ENCODE data around the gene TLR6.

The TLR6 gene

GRCh38 chr4:38867478-38868058 lies 11.0 kb upstream of the TLR6 start, which contains the start of gene FAM114A1:
Gene FAM114A1 (plus strand): TSS chr4:38867806. CDS start chr4:38878079, 10,273 bp downstream.
- no peak for DNase-seq

DNA sequence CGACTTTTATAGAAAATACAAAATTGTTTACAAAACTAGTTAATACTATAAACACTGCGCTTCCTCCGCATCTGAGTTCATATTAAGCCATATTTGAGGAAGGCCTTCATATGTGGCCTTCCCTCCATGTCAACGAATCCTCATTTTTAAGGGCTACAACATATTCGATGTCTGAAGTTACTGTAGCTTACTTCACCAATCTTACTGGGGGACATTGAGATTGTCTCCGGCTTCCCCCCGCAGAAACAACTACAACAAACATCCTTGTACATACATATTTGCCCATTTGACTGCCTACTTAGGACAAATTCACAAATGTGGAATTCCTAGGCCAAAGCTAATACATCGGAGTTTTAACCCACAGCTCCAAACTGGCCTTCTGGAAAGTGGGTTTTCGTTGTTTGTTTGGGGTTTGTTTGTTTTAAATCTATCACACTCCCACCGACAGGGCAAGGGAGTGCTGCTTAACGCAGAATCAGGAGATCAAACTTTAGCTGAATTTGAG lies 10.4 kb upstream of the TLR6 start:
- no peak for DNase-seq

GRCh38 chr4:38865445-38865844 lies 8.8 kb upstream of the TLR6 start:
- no peak for DNase-seq

DNA sequence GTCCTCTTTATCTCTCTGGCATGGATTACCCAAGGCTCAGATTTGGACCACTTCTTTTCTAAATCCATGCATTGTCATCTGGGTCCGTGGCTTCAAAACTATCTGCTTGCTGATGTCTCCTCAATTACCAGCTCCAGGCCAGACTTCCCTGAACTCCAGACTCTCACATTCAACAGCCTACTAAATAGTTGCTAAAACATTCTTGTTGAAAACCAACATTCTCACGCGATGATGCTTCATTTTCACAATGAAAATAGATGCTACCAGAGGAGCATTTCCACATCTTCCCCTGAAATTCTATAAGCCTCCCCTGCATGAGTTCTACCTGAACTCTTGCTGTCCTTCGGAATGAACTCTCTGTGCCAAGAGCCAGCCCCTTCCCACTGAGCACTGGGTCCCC lies 5.2 kb upstream of the TLR6 start:
- DNase-seq, result no peak

DNA sequence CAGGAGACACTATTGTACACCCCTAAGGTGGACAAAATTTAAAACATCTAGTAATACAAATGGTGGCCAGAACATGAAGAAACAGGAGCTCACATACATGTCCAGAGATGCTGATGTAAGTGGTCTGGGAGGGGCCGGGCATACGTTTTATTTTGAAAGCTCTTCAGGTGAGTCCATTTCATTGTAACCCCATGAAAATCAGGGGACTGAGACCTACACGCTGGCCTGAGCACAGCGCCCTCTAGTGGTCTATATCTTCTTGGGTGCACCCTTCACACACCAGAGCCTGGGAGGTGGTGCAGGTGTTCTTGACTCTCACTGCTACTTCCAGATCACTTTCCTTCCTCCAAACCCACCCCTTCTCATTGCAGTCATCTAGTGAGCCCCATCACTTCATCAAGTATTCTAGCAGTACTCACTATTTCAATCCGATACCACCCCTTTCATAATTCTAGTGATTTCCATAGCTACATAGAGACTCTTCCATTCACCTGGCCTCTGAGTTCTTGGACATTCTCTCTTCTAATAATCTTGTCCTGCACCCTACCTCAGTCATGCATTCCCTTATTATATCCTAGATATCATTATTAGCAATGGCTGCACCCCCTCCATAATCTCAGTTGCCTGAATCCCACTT lies 4.3 kb upstream of the TLR6 start:
- DNase-seq, result peak; percentile 32

DNA sequence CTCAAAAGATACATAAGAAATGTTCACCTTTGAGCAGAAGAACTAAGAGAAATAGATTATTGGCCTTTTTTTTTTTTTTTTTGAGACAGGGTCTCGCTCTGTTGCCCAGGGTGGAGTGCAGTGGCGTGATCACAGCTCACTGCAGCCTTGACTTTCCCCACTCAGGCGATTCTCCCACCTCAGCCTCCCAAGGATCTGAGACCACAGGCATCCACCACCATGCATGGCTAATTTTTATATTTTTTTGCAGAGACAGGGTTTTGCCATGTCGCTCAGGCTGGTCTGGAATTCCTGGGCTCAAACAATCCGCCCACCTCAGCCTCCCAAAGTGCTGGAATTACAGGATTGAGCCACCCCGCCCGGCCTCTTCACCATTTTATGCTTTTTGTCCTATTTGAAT lies 2.9 kb upstream of the TLR6 start:
- no peak for DNase-seq

- DNase-seq, result no peak
Observed at GRCh38 chr4:38858097-38858420, 1.4 kb upstream of the TLR6 start.

DNA sequence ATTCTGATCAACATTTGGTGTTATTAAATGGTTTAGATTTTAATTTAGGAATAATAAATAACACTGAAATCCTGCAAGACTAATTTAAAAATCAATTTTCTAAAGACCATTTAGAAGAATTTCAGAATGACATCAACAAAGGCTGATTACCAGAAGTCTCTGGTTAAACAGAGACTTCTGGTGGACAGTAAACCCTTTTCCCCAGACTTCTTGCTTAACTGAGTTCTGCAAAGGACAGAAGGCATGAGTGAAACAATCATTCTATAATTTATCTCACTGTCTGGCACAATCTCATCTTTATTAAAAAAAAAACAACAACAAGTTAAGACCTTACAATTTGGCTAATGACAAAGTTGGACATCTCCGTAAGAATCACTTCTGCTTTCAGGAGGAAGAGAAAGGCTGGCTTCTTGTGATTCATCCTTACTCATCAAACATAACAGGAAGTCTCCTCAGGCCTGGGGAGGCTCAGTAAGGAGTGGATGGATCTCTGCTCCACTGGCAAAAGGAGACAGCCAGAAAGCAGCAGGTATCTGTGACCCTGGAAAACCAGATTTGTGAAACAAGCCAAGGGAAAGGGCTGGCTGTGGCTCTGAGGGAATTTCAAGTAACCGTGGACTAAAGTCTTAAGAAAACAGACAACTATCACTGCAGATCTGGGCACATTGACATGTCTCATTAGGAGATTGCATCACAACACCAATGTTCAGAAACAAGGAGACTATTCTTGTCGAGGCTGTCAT lies 908 bp upstream of the TLR6 start:
- DNase-seq, result peak; percentile 46

DNA sequence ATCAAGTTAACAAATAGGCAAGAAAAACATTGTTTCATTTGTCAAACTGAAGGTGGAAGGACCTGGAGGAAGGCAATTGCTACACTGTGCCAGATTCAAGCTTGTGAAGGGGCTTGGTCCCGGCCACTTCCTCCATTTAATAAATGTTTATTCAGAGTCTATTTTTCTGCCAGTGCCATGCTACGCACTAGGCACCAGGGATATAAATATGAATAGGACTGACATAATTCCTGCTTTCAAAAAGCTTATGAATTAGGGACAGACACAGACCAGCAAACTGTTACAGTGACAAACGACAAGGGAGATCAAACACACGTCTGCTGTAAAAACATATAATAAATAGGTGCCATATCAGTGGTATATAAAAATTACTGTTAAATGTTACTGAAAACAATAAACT lies 571 bp downstream of the TLR6 start:
- no peak for DNase-seq

DNA sequence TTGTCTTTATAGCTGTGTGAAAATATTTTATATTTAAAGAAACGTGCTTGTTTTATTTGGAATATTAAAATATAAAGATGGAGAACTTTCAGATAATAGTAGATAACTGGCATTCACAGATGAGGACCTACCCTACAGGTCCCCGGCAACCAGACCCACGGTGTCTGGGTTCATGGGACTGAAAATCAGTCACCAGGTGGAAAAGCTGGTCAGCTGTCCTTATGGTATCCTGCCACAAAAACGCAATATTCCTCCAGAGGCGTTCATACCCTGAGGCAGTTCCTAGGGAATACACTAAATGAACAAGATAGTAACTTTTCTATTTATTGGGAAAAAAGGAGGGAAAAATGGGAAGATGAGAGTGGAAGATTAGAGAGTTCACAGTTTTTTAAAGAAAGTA lies 1.2 kb downstream of the TLR6 start:
- DNase-seq, result no peak

DNA sequence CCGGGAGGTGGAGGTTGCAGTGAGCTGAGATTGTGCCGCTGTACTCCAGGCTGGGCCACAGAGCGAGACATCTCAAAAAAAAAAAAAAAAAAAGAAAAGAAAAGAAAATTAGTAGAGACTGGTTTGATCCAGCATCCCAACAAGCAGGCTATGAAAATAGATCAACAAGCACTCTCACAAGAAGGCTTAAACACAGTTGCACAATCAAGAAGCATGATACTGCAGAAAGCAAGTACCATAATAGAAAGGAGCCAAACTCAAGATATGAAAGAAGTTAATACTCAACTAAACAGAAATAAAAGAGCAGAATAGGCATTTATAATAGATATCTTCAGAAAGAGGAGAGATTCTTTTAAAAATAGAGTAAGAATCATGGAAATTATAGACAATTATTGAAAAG lies 10.6 kb downstream of the TLR6 start:
- DNase-seq, result no peak

GRCh38 chr4:38842994-38843393 lies 13.6 kb downstream of the TLR6 start:
- no peak for DNase-seq

DNA sequence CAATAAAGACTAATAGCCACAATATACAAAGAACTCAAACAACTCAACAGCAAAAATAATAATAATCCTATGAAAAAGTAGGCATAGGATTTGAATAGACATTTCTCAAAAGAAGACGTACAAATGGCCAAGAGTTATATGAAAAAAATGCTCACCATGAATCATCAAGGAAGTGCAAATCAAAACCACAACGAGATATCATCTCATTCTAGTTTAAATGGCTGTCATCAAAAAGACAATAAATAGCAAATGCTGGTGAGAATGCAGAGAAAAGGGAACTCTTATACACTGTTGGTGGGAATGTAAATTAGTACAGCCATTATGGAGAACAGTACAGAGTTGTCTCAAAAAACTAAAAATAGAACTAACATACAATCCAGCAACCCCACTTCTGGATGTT lies 18.8 kb downstream of the TLR6 start:
- DNase-seq, result no peak

- no peak for DNase-seq
Observed at GRCh38 chr4:38837334-38837733, 19.3 kb downstream of the TLR6 start.

- no peak for DNase-seq
Observed at GRCh38 chr4:38834570-38834969, 22.0 kb downstream of the TLR6 start.

- no peak for DNase-seq
Observed at GRCh38 chr4:38832624-38833528, 23.7 kb downstream of the TLR6 start.

DNA sequence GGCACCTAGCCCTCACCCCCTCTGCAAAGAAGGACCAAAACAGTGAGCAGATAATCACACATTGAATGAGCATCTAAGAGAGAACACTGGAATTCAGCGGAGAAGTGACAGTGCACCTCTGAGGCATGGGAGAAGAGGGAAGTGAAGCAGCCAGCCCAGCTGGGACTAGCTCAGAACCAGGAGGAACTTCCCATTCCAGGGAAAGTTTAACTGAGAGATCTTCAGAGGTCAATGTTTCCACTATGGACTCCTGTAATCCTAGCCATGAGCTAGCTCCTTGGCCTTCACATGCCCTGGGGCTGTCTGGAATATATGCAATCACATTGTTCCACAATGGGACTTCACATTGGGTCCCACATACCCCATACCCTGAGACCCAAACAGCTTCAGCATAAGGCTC lies 24.4 kb downstream of the TLR6 start:
- DNase-seq, result no peak

DNA sequence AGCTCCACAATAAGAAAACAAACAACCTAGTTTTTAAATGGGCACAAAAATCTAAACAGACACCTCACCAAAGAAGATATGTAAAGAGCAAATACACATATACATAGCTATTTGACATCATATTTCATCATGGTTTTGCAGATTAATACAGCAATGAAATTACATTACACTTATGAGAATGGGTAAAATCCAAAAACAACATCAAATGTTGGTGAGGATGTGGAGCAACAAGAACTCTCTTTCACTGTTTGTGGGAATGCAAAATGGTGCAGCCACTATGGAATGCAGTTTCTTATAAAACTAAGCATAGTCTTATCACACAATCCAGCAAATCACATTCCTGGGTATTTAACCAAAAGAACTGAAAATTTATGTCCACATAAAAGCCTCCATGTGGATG lies 25.0 kb downstream of the TLR6 start:
- DNase-seq, result no peak

DNA sequence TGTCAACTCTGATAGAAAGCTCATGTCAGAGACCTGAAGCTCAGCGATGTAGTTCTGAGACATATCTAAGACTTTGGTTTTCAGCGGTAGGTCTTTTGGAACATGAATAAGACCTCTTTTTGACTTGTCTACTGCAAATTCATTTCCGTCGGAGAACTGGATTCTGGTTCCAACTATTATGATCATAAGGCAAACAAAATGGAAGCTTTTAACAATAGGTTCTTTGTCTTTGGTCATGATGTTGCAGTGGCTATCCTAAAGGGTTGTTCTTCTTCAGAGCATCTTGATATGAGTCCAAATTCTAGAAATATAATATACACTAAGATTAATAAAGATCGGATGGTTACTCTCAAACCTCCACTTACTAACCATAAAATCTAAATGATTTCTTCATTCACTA lies 27.4 kb downstream of the TLR6 start:
- DNase-seq, result no peak

GRCh38 chr4:38823766-38824165 lies 32.9 kb downstream of the TLR6 start:
- no peak for DNase-seq

GRCh38 chr4:38822748-38823303 lies 33.8 kb downstream of the TLR6 start:
- DNase-seq, result no peak

DNA sequence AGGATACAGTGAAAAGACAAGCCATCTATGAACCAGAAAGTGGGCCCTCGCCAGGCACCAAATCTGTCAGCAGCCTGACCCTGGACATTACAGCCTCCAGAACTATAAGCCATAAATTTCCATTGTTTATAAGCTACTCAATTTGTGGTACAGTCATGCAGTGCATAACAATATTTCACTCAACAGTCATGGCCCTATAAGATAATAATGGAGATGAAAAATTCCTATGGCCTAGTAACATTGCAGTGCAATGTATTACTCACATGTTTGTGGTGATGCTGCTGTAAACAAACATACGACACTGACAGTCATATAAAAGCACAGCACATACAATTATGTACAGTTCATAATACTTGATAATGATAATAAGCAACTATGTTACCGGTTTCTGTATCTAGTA lies 34.9 kb downstream of the TLR6 start:
- no peak for DNase-seq

Data from NK-92 treated with Interleukin-12 subunit alpha and Interleukin-12 subunit beta, amount 100 ng/mL, for 24 hours (cell line).